Gastroesophageal sphincter (tissue), 4 donors: Measurements from ENCODE around the gene DMD. TPM values are rescaled to one million over a fixed set of nuclear protein-coding genes. Genes with fewer than 3 reads are reported as not detected.

ENCODE experiments used
- ATAC-seq: fragments of 150-250 bp; one replicate; pipeline ENCODE4 v1.9.1; 2016; ENCODE audit warnings: mild to moderate bottlenecking, moderate library complexity
- H3K27ac ChIP-seq, 4 donors: fragments of 200-600 bp; sonication (generic) in 3 of 4; 1 replicate in 3 of 4; 2 replicates in 1 of 4; pipeline ENCODE4 v1.5.1; 2016 to 2019
- H3K27me3 ChIP-seq: fragments of 200-600 bp; sonication (generic); one replicate; pipeline ENCODE4 v1.5.1; 2019
- H3K36me3 ChIP-seq, 2 donors: fragments of 200-600 bp; sonication (generic); one replicate each; pipeline ENCODE4 v1.5.1; 2019; ENCODE audit warnings: control low read depth in 1 of 2
- H3K4me1 ChIP-seq, 3 donors: fragments of 200-600 bp; sonication (generic); 1 replicate in 2 of 3; 2 replicates in 1 of 3; pipeline ENCODE4 v1.5.1; 2016 to 2019; ENCODE audit warnings: control low read depth in 2 of 3
- H3K4me3 ChIP-seq, 2 donors: fragments of 200-600 bp; sonication (generic); one replicate each; pipeline ENCODE4 v1.5.1; 2019; ENCODE audit warnings: mild to moderate bottlenecking in 1 of 2, moderate library complexity in 1 of 2
- H3K9me3 ChIP-seq, 3 donors: fragments of 200-600 bp; sonication (generic); one replicate each; pipeline ENCODE4 v1.5.1; 2017 to 2019; ENCODE audit warnings: control low read depth in 2 of 3
- EP300 ChIP-seq: sonication (generic); formaldehyde crosslinking; IDR thresholded peaks from one replicate; pipeline ENCODE4 v1.6.1; 2017; ENCODE audit warnings: antibody characterized with exemption, mild to moderate bottlenecking
- POLR2A ChIP-seq, 2 donors: fragments of 450-650 bp; IDR thresholded peaks; one replicate each; pipeline ENCODE4 v1.6.1; 2017; ENCODE audit warnings: antibody characterized with exemption in 2 of 2, mild to moderate bottlenecking in 2 of 2, moderate library complexity in 1 of 2
- POLR2AphosphoS5 ChIP-seq: sonication (generic); formaldehyde crosslinking; IDR thresholded peaks from one replicate; pipeline ENCODE4 v1.6.1; 2017; ENCODE audit warnings: antibody characterized with exemption
- WGBS, 2 donors: methylation state at CpG; one replicate each; pipeline ENCODE4 v1.1.5; 2018; ENCODE audit warnings: low coverage in 1 of 2; 5-methylcytosine and 5-hydroxymethylcytosine counted together
- total RNA-seq, 4 donors: library from RNA; depleted of rRNA; stranded (reverse); fragments of >200 nt; gene quantifications; one replicate each; pipeline ENCODE4 v1.1.0, GENCODE V29; 2016
- TF ChIP-seq, protein P1 (sequence below), 4 experiments: fragments of 200-600 bp in 2 of 4; fragments of 450-650 bp in 2 of 4; sonication (generic) in 1 of 4; IDR thresholded peaks; one replicate each; pipeline ENCODE4 v1.5.1; 2017 to 2019; ENCODE audit warnings: antibody characterized with exemption in 4 of 4, mild to moderate bottlenecking in 2 of 4, moderate library complexity in 2 of 4

Gene DMD
- total RNA-seq, 4 donors from 2014 or later = 111 to 225 (median 183) TPM

- Histone ChIP-seq H3K4me1 (no peaks in the 10 kb centered on the region), H3K27ac (no peak overlapping the region), H3K4me3 (no peak overlapping the region), H3K36me3 (no peaks in the 10 kb centered on the region), H3K27me3 (no peaks in the 10 kb centered on the region), H3K9me3 (no peaks in the 10 kb centered on the region)
- TF ChIP-seq EP300 (no peak), POLR2AphosphoS5 (no peak), POLR2A (IDR thresholded peaks at IDR 0.05) (no peak)
- TF ChIP-seq, protein P1, sequence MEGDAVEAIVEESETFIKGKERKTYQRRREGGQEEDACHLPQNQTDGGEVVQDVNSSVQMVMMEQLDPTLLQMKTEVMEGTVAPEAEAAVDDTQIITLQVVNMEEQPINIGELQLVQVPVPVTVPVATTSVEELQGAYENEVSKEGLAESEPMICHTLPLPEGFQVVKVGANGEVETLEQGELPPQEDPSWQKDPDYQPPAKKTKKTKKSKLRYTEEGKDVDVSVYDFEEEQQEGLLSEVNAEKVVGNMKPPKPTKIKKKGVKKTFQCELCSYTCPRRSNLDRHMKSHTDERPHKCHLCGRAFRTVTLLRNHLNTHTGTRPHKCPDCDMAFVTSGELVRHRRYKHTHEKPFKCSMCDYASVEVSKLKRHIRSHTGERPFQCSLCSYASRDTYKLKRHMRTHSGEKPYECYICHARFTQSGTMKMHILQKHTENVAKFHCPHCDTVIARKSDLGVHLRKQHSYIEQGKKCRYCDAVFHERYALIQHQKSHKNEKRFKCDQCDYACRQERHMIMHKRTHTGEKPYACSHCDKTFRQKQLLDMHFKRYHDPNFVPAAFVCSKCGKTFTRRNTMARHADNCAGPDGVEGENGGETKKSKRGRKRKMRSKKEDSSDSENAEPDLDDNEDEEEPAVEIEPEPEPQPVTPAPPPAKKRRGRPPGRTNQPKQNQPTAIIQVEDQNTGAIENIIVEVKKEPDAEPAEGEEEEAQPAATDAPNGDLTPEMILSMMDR (IDR thresholded peaks at IDR 0.05) = no peak
- WGBS, 2 donors = 80 to 81% methylated on average over 1 of the region's 2 CpGs
- ATAC-seq = no peak
Measured at GRCh38 chrX:32455704-32456103, 755.6 kb downstream of the DMD start.

DNA sequence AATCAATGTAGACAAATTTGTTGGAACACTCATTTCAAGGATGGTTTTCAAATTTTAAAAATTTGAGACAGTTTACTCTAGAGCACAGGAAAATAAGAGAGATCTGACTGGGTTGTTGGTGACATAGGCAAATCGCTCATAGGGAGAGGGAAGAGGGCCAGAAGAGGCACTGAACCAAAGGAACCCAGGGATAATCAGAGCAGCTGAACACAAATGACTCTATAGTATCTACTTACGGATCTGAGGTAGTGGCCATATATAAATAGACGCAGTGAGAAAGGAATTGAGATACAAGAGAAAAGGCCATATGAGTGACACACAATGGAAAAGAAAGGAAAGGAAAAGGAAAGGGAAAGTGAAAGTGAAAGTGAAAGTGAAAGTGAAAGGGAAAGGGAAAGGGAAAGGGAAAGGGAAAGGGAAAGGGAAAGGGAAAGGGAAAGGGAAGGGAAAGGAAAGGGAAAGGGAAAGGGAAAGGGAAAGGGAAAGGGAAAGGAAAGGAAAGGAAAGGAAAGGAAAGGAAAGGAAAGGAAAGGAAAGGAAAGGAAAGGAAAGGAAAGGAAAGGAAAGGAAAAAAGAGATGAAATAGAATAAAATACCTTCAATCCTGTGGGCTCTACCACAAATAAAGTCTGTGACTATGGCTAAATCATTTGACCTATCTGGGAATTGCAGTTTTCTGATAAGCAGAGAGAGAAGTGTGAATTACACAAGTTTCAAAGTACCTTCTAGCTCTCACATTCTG is 759.2 kb downstream of the DMD start:
- TF ChIP-seq POLR2AphosphoS5 = no peak
- no peak for TF ChIP-seq EP300
- TF ChIP-seq POLR2A (IDR thresholded peaks at IDR 0.05) = no peak
- TF ChIP-seq, protein P1 (IDR thresholded peaks at IDR 0.05) = no peak
- 70% methylated on average over 2 of the region's 3 CpGs; no CpG with 5 or more reads in 1 of the 2 donors for WGBS, 2 donors
- Histone ChIP-seq H3K27me3 (no peaks in the 10 kb centered on the region), H3K4me3 (no peak overlapping the region), H3K27ac (no peak overlapping the region), H3K36me3 (no peaks in the 10 kb centered on the region), H3K9me3 (no peaks in the 10 kb centered on the region), H3K4me1 (no peaks in the 10 kb centered on the region)
- ATAC-seq = no peak

DNA sequence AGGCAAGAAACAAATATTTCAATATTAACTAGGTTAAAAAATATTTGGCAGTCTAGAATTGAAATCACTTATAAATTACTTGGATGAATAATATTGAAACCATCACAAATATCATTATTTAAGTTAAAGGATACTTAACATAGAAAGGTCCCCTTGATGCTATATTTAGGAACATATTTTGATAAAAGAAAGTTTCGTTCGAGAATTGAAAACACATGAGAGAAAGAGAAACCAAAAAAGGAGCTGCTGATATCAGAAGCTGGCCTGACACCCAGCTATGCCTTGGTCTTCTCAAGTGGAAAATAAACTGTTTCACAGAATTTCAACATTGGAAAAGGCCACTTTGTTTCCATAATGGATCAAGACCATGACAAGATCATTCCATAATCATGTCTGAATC is 762.4 kb downstream of the DMD start:
- no peaks in the 10 kb centered on the region for H3K9me3 ChIP-seq
- WGBS, 2 donors = 33 to 34% methylated on average over 2 of the region's 2 CpGs
- H3K27ac ChIP-seq = no peak overlapping the region
- H3K4me1 ChIP-seq = no peaks in the 10 kb centered on the region
- H3K27me3 ChIP-seq = no peaks in the 10 kb centered on the region
- no peak overlapping the region for H3K4me3 ChIP-seq
- ATAC-seq = no peak
- no peaks in the 10 kb centered on the region for H3K36me3 ChIP-seq
- TF ChIP-seq, protein P1 (IDR thresholded peaks at IDR 0.05) = no peak
- TF ChIP-seq POLR2A (IDR thresholded peaks at IDR 0.05) (no peak), EP300 (no peak), POLR2AphosphoS5 (no peak)

- Histone ChIP-seq H3K9me3 (no peaks in the 10 kb centered on the region), H3K36me3 (no peaks in the 10 kb centered on the region), H3K27ac (no peak overlapping the region), H3K4me3 (no peak overlapping the region), H3K4me1 (no peaks in the 10 kb centered on the region), H3K27me3 (no peaks in the 10 kb centered on the region)
- ATAC-seq = no peak
- WGBS, 2 donors = 53 to 80% methylated on average over 1 of the region's 1 CpG
- TF ChIP-seq EP300 (no peak), POLR2AphosphoS5 (no peak), POLR2A (IDR thresholded peaks at IDR 0.05) (no peak)
- TF ChIP-seq, protein P1 (IDR thresholded peaks at IDR 0.05) = no peak
Measured at GRCh38 chrX:32448320-32448719, 763.0 kb downstream of the DMD start.

DNA sequence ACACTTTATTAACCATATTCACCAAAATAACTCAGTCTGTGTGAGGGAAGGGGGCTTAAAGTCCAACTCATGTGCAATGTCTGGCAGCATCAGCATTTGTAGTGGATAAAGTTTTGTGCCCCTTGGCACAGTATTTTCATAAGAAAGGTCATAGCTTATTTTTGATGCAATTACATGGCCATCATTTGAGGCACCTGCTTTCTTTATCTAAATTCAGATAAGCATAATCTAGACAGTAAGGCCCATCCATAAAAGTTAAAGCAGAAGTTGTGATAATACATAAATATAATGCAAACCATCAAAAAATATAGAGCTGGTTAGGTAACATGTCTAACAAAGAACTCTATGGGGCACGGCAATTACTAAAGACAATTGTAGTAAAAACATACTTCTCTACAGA is 763.7 kb downstream of the DMD start:
- H3K36me3 ChIP-seq = no peaks in the 10 kb centered on the region
- no peaks in the 10 kb centered on the region for H3K27me3 ChIP-seq
- no peaks in the 10 kb centered on the region for H3K4me1 ChIP-seq
- no peaks in the 10 kb centered on the region for H3K9me3 ChIP-seq
- no peak overlapping the region for H3K4me3 ChIP-seq
- no peak for TF ChIP-seq POLR2A (IDR thresholded peaks at IDR 0.05)
- TF ChIP-seq POLR2AphosphoS5 = no peak
- no peak for TF ChIP-seq EP300
- TF ChIP-seq, protein P1 (IDR thresholded peaks at IDR 0.05) = no peak
- 100% methylated on average over 1 of the region's 1 CpG for WGBS, 2 donors
- ATAC-seq = no peak
- H3K27ac ChIP-seq = no peak overlapping the region
